GM12872 (cell line): ENCODE results near the gene MAMSTR.

ENCODE experiments used
- TF ChIP-seq, protein P1 (sequence below): IDR thresholded peaks from 3 replicates; pipeline ENCODE4 v1.5.1; 2011; ENCODE audit warnings: low read depth, mild to moderate bottlenecking, low read length, moderate library complexity; ENCODE audit not compliant: insufficient read depth

Gene MAMSTR

DNA sequence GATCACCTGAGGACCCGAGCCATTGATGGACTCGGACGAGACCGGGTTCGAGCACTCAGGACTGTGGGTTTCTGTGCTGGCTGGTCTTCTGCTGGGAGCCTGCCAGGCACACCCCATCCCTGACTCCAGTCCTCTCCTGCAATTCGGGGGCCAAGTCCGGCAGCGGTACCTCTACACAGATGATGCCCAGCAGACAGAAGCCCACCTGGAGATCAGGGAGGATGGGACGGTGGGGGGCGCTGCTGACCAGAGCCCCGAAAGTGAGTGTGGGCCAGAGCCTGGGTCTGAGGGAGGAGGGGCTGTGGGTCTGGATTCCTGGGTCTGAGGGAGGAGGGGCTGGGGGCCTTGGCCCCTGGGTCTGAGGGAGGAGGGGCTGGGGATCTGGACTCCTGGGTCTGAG is 36.7 kb upstream of the MAMSTR start:
- TF ChIP-seq, protein P1, sequence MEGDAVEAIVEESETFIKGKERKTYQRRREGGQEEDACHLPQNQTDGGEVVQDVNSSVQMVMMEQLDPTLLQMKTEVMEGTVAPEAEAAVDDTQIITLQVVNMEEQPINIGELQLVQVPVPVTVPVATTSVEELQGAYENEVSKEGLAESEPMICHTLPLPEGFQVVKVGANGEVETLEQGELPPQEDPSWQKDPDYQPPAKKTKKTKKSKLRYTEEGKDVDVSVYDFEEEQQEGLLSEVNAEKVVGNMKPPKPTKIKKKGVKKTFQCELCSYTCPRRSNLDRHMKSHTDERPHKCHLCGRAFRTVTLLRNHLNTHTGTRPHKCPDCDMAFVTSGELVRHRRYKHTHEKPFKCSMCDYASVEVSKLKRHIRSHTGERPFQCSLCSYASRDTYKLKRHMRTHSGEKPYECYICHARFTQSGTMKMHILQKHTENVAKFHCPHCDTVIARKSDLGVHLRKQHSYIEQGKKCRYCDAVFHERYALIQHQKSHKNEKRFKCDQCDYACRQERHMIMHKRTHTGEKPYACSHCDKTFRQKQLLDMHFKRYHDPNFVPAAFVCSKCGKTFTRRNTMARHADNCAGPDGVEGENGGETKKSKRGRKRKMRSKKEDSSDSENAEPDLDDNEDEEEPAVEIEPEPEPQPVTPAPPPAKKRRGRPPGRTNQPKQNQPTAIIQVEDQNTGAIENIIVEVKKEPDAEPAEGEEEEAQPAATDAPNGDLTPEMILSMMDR, result no peak

DNA sequence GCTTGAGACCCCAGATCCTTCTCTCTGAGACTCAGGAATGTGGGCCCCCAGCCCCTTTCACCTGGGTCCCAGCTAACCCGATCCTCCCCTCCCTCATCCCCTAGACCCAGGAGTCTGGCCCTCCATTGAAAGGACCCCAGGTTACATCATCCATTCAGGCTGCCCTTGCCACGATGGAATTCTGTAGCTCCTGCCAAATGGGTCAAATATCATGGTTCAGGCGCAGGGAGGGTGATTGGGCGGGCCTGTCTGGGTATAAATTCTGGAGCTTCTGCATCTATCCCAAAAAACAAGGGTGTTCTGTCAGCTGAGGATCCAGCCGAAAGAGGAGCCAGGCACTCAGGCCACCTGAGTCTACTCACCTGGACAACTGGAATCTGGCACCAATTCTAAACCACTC is 36.3 kb upstream of the MAMSTR start:
- TF ChIP-seq, protein P1, result no peak

DNA sequence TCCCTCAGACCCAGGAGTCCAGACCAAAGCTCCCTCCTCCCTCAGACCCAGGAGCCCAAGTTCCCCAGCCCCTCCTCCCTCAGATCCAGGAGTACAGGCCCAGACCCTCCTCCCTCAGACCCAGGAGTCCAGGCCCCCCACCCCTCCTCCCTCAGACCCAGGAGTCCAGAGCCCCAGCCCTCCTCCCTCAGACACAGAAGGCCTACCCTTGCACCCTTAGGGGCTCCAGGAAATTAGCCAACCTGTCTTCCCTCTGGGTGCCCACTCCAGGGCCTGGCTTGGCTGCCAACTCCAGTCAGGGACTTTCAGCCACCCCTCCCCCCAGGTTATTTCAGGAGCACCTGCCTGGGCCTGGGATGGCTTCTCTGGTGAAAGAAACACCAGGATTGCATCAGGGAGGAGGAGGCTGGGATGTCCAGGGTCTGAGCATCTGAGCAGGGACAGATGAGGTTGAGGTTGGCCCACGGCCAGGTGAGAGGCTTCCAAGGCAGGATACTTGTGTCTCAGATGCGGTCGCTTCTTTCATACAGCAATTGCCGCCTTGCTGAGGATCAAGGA is 35.6 kb upstream of the MAMSTR start, which contains the start of gene FGF21:
Gene FGF21, plus strand, starts transcription at position 441 of the 558 bp plus-strand sequence. CDS start 713 bp downstream, outside the sequence.
- TF ChIP-seq, protein P1, result no peak

DNA sequence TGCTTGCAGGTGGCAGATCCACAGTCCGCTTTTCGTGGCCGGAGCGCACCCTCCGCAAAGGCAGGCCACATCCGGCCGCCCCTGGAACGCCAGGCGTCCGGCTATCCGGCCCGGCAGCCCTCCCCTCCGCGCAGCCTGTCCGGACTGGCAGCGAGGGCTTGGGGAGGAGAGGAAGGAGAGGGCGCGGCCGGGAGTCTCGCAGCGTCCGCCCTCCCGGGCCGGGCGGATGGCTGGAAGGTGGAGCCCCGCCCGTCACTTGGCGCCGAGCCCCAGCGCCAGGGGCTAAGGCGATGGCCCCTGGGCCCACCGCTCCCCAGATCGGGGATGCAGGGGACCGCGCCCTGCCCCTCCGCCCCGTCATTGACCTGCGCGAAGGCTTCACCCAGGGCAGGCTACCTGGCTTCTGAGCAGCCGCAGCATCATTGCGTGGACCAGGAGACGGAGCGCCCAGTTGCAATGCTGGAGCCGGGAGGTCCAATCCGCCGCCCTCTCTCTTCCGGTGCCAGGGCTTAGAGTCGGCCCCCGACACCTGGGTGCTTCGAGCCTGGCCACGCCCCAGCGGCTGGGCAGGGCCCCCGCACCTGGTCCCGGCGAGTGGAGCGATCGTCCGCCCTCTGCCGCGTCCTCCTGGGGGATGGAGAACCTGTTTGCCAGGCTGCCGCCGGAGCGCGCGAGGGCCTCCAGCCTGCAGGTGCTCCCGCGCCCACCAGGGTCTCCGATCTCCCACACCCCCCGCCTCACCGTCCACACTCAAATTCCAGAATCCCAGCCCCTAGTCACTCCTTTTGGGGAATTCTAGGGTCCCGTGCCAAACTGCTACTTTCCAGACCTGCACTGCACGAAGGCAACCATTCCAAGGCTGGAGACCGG is 33.2 kb upstream of the MAMSTR start, which contains the start of gene FUT1:
Gene FUT1, minus strand, starts transcription at position 146 of the 870 bp plus-strand sequence. CDS start 1,360 bp downstream, outside the sequence.
- TF ChIP-seq, protein P1, result no peak

DNA sequence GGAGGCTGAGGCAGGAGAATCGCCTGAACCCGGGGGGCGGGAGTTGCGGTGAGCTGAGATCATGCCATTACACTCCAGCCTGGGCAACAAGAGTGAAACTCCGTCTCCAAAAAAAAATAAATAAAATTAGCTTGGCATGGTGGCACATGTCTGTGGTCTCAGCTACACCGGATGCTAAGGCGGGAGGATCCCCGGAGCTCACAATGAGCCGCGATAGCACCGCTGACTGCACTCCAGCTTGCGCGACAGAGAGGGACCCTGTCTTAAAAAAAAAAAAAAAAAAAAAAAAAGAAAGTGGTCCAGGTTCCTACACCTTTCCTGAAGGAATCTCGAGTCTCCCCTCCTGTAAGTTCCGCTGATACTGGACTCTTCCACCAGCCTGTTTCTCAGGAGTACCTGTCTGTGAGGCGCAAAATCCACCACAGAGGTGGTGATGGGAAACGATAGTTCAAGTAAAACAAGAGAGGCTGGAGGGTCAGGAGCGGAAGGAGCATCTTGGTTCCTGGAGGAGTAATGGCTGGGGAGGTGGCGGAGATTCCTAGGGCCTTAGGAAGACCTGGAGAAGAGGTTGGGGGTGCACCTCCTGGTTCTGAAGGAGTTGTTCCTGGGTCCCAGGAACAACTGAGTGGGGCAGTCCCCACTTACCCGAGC is 32.4 kb upstream of the MAMSTR start:
- TF ChIP-seq, protein P1, result no peak

DNA sequence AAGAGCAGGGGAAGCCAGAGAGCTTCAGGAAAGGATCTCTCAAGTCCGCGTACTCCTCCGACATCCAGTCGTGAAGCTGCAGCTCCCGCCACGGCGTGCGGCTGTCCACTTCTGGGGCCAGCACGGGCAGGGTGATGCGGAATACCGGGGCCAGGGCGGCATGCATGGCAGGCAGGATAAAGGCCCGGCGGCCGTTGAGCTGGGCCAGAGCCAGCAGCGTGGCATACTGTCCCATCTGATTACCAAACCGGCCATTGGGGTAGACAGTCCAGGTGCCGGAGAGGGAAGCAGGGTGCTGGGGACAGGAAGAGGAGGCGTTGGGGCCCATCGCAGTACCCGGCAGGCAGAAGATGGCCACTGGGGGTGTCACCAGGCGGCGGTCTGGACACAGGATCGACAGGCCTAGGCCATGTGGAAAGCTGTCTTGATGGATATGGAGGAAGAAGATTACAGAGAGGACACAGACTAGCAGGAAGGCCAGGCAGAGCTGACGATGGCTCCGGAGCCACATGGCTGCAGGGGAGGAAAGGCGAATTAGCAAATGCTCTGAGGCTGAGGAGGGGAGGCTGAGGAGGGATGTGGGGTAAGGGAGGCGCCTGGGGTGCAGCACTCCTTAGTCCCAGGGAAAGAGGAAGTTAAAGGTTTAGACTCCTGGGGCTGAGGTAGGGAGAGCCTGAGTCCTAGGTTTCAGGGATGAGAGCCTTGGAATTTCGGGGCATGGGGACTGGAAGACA is 31.4 kb upstream of the MAMSTR start:
- TF ChIP-seq, protein P1, result no peak
